ENCODE measurements around the gene KNCN. TPM values are rescaled to one million over a fixed set of nuclear protein-coding genes. Genes with fewer than 3 reads are reported as not detected.

Gene KNCN
- total and polyA plus RNA-seq, 8 donors, result not detected

- DNase-seq, result no peak
- Histone ChIP-seq H3K27me3 (peaks cover 0 to 44% (median 0%) of the 10 kb centered on the region in 3 donors), H3K4me3 (no peak overlapping the region), H3K9me3 (no peaks in the 10 kb centered on the region), H3K4me1 (no peaks in the 10 kb centered on the region), H3K36me3 (no peaks in the 10 kb centered on the region), H3K27ac (no peak overlapping the region)
- no peak for TF ChIP-seq EP300 (IDR thresholded peaks at IDR 0.05)
- intact Hi-C loops (cut with DNase I; ENCODE audit: low total_unique reads), result no loop called here
- 87 to 95% (median 92%) methylated on average over 17 to 19 of the region's 19 CpGs for WGBS, 5 donors
Observed at GRCh38 chr1:46510341-46510997, 41.0 kb downstream of the KNCN start.

GRCh38 chr1:46508757-46509156, 42.7 kb downstream of the KNCN start:
- intact Hi-C loops (cut with DNase I; ENCODE audit: low total_unique reads), result no loop called here
- Histone ChIP-seq H3K27ac (no peak overlapping the region), H3K9me3 (no peaks in the 10 kb centered on the region), H3K4me3 (no peak overlapping the region), H3K27me3 (peaks cover 0 to 44% (median 0%) of the 10 kb centered on the region in 3 donors), H3K36me3 (no peaks in the 10 kb centered on the region), H3K4me1 (no peaks in the 10 kb centered on the region)
- 67 to 75% (median 74%) methylated on average over 3 to 5 of the region's 5 CpGs for WGBS, 5 donors
- TF ChIP-seq POLR2A (IDR thresholded peaks at IDR 0.05) (no peak), CTCF (IDR thresholded peaks at IDR 0.05) (no peak), EP300 (IDR thresholded peaks at IDR 0.05) (no peak), POLR2AphosphoS5 (IDR thresholded peaks at IDR 0.05) (no peak)
- DNase-seq, result no peak

GRCh38 chr1:46506470-46507219, 44.8 kb downstream of the KNCN start:
- DNase-seq, result no peak
- no peak overlapping the region for H3K27ac ChIP-seq
- no peaks in the 10 kb centered on the region for H3K4me1 ChIP-seq
- H3K36me3 ChIP-seq, result no peaks in the 10 kb centered on the region
- TF ChIP-seq EP300 (IDR thresholded peaks at IDR 0.05), result no peak
- TF ChIP-seq POLR2A (IDR thresholded peaks at IDR 0.05), result no peak
- TF ChIP-seq POLR2AphosphoS5 (IDR thresholded peaks at IDR 0.05), result no peak
- no peak for TF ChIP-seq CTCF (IDR thresholded peaks at IDR 0.05)
- no peaks in the 10 kb centered on the region for H3K9me3 ChIP-seq
- intact Hi-C loops (cut with DNase I; ENCODE audit: low total_unique reads), result no loop called here
- H3K27me3 ChIP-seq, result peaks cover 0 to 48% (median 3%) of the 10 kb centered on the region in 3 donors
- 79 to 82% (median 79%) methylated on average over 16 to 17 of the region's 17 CpGs for WGBS, 5 donors
- H3K4me3 ChIP-seq, result no peak overlapping the region

GRCh38 chr1:46503421-46503820, 48.0 kb downstream of the KNCN start:
- 65 to 80% (median 76%) methylated on average over 4 of the region's 4 CpGs for WGBS, 5 donors

More at GRCh38 chr1:46503421-46503820, 48.0 kb downstream of the KNCN start:
- no peak for DNase-seq
- intact Hi-C loops (cut with DNase I; ENCODE audit: low total_unique reads), result no loop called here
- no peaks in the 10 kb centered on the region for H3K36me3 ChIP-seq
- H3K9me3 ChIP-seq, result no peaks in the 10 kb centered on the region
- H3K4me1 ChIP-seq, result no peaks in the 10 kb centered on the region
- no peak overlapping the region for H3K27ac ChIP-seq
- no peak for TF ChIP-seq POLR2A (IDR thresholded peaks at IDR 0.05)
- no peak for TF ChIP-seq EP300 (IDR thresholded peaks at IDR 0.05)
- no peak for TF ChIP-seq CTCF (IDR thresholded peaks at IDR 0.05)
- TF ChIP-seq POLR2AphosphoS5 (IDR thresholded peaks at IDR 0.05), result no peak
- peaks cover 0 to 35% (median 3%) of the 10 kb centered on the region in 3 donors for H3K27me3 ChIP-seq
- no peak overlapping the region for H3K4me3 ChIP-seq
